Stimulated activated CD4-positive, alpha-beta T cell treated with anti-CD3 and anti-CD28 coated beads, Interleukin-2, amount 100 ng/mL, for 48 hours (primary cell): Measurements from ENCODE around the gene OR2V1.
A peak's percentile ranks its signal among the peaks of the same experiment; 100 is the strongest.
"Not testable (repeated sequence)": the region's sequence is repeated elsewhere in the genome, so short reads cannot be mapped to it uniquely, and the experiment has no call there.

Experiments used
- DNase-seq, 2 donors: peaks; one replicate each; pipeline ENCODE4 v3.0.0-alpha.2; 2020

The OR2V1 gene

DNA sequence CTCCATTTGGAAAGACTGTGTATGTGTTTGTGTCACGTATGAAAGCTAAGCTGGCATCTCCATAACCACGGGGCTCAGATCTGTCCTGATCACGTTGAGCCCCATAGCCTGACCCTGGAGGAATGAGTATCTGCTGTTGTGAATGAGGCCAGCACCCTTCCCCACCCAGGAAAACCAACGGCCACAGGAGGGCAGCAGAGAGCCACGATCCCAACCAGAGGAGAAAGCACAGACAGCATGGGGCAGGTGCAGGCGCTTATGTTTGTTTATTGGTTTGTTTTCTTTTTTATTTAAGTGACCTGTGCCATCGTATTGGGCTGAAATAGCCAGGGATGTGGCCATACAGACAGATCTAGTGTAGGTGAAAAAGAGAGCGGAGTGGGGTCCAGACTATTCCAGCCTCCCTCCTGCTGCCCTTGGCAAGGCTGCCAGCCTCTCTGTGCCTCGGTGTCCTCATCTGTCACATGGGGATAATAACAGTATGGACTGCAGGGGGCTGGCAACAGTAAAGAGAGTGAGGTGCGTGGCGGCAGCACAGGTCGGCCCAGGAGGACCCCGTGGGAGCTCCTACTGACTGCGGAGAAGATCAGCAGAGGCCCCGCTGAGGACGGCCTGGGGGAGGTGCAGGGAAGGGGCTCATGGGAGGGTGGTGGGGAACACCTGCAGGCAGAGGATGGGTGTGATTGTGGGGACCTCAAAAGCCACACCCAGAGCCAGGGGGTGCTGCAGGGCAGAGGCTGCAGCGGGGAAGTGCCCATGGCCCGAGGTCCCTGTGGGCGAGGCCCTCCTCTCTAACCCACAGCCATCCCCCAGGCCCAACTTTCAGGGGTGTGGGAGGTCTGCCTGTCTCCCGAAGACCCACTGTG is 28.6 kb upstream of the OR2V1 start:
- DNase-seq: peak; percentile 95 to 98

DNA sequence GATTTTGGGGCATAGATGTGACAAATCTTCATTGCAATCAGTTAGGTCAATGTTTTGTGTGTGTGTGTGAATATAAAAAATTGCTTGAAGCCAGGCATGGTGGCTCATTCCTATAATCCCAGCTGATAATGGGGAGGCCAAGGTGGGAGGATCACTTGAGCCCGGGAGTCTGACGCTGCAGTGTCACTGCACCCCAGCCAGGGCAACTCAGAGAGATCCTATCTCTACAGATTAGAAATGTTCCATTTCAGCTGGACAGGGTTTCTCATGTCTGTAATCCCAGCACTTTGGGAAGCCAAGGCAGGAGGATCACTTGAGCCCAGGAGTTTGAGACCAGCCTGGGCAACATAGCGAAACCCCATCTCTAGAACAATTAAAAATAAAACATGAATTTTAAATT is 27.9 kb upstream of the OR2V1 start:
- DNase-seq: no peak

DNA sequence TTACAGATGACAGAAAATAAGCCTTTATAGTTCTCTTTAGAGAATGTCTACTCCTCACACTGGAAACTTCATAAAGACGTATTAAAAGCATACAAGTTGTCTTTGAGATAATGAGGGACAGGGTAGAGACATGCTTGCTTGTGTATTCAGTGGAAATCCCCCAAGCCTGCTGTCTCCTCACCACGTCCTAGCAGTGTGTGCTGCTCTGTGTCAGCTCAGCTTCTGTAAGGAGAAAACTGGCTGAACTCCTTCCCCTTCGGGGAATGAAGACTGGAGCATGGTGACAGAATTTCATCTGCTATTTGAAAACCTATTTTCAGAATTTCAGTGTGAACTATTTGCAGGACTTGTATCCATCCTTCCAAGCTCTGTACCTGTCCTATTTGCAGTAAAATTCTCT is 25.8 kb upstream of the OR2V1 start:
- no peak for DNase-seq

DNA sequence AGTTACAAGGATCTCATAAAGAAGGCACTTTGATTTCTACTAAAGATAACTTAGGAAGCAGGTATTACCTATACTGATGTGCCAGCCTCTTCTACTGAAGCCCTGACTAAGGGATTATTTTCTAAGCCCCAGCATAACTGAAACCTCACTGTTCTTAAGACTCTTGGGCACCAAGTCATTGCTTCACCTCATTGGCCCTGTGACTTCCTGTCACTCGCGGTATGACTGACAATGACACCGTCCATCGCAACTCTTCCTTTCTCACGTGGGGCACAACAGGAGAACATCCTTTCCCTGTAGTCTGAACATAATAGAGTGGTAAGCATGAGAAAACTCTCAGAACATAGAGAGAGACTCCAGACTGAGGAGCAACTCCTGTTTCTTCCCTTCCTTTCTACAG is 22.8 kb upstream of the OR2V1 start:
- DNase-seq: no peak

GRCh38 chr5:181152406-181152805 is 21.4 kb upstream of the OR2V1 start:
- no peak for DNase-seq

DNA sequence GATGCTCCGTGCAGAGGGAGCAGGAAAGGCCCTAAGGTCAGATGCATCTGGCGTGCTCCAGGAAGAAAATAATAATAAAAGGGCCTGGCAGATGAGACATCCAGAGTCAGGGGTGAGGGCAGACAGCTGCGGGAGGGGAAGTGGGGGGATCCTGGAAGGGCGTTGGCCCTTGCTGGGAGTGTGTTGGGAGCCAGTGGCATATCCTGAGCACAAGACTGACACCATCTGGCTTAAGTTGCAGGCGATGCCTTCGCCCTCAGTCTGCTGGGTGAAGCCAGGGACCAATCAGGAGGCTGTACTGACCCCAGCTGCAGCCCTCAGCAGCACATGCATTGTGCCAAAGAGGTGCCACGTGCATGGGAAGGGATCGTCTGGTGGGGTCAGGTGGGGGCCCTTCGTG is 20.2 kb upstream of the OR2V1 start:
- no peak for DNase-seq

- no peak for DNase-seq
Measured at GRCh38 chr5:181149806-181150733, 19.1 kb upstream of the OR2V1 start.

GRCh38 chr5:181149355-181149754 is 18.4 kb upstream of the OR2V1 start:
- DNase-seq: no peak

- DNase-seq: not testable (repeated sequence)
Measured at GRCh38 chr5:181146927-181147636, 16.1 kb upstream of the OR2V1 start, which contains the start of gene OR2V2. OR2V2 (plus strand) TSS chr5:181147586; CDS start chr5:181154943, 7,357 bp downstream.

DNA sequence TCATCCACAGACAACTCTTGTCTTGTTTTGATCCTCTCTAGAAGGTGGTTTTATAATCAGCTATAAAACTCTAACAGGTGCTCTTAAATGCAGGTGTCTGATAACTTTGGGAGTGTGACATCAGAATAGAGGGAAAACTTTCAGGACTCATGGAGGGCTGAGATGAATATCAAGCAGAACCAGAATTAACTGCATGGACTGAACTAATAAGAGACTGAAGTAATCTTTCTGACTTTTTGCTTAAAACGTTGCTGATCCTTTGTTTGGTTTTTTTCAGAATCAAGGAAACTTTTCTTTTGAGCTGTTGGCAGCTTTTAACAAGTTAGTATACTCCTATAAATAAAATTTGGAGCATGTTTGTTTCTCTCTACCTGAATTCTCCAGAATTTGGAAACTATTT is 14.2 kb upstream of the OR2V1 start:
- no peak for DNase-seq

GRCh38 chr5:181142054-181142453 is 11.1 kb upstream of the OR2V1 start:
- DNase-seq: no peak

- DNase-seq: no peak
Measured at GRCh38 chr5:181140766-181141165, 9.8 kb upstream of the OR2V1 start.

GRCh38 chr5:181138258-181138657 is 7.3 kb upstream of the OR2V1 start:
- no peak for DNase-seq

- DNase-seq: no peak
Measured at GRCh38 chr5:181136361-181136955, 5.5 kb upstream of the OR2V1 start.

DNA sequence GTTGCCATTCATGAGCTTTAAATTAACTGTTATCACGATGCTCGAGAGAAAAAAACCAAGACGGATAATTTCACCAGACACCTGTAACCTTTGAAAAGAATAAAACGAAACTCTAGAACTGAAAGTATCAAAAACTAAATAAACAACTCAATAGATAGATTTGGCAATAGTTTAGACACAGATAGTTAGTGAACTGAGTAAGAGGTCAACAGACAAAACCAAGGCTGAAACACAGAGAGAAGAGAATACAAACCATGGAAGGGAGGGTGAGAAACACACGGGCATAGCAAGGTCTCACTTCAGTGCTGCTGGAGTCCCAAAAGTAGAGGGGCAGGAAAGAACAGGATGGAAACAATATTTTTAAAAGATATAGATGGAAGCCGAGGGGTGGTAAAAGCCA is 3.3 kb upstream of the OR2V1 start:
- no peak for DNase-seq

DNA sequence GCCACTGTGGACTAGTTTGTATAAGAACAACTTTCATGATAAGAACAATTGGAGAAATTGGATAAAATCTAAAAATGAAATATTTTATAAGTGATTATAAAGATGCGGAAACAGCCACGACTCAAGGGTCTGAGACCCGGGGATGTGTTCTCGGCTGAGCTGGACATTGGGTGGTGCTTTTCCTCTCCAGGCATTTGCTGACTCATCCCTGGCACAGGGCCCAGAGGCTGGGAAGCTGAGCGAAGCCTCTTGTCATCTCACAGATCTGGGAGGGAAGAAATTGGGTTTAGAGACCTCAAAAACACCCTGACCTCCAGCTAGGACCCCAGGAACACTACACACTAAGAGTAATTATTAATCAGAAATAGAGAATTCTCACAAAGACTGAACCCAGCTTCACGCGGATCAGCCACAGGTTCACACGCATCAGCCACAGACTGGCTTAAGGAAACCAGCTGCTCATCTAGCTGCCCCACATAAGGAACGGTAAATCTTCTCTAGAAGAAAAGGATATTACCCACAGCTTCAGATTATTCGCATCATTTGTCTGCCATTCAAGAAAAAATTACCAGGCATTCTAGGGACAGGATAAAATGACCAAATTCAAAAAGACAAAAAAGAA is 2.8 kb upstream of the OR2V1 start:
- no peak for DNase-seq

DNA sequence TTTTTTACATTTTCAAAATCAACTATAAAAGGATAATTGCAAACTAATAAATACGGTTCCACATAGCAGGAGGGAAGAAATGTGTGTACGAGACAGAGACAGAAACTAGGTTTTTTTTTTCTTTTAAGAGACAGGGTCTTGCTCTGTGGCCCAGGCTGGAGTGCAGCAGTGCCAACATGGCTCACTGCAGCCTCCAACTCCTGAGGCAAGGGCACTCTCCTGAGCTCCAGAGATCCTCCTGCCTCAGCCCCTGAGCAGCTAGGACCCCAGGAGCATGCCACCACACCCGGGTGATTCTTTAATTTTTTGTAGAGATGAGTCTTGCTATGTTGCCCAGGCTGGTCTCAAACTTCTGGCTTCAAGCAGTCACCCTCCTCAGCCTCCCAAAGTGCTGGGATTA is 2.1 kb upstream of the OR2V1 start:
- DNase-seq: no peak

DNA sequence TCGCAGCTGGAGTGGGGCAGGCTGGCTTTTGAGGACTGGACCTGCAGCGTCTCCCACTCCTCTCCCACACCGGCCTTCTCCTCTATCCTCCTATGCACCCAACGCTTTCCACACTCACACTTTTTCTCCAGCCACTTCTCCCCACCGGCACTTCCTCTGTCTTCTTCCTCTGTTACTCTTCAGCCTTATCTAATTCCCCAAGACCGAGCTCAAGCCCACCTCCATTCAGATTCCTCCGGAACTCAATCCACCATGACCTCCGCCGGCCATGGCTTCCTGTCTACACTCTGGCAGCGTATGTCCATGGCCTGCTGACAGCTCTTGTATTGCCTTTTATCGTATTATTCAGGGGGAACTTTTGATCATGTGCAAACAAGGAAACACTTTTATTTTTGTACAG is 545 bp upstream of the OR2V1 start:
- DNase-seq: no peak

DNA sequence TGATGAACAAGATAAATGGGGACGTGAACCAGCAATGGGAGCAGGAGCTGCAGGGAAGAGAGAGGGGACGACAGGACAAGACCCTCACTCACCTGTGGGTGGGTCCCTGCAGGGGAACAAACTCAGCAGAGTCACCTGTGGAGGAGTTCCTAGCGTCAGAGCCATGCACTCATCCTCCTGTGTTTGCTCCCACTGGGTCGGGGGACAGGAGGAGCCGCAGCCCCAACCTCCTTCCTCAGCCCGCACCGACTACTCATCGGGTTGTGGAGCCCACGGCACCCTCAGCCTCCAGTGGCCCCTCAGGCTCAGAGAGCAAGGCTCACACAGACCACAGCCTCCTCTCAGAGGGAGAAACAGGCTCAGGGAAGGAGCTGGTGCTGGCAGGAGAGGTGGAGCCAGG is 888 bp downstream of the OR2V1 start:
- DNase-seq: not testable (repeated sequence)

DNA sequence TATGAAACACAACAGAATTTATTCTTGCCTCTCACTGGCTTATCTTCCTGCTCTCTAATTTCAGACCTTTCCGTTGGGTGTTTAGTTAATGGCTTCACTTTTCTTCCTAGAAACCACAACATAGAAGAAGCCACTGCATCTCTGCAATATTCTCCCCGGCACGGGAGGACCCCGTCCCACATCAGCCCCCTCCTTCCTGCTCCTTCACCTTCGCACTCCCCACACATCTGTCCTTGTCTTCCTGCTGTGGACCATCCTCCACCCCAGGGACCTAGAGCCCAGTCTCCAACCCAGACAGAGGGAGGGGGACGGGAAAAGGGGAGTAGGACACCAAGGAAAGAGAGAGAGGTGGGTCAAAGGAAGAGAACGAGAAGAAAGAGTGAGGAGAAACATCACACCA is 1.4 kb downstream of the OR2V1 start:
- DNase-seq: no peak

GRCh38 chr5:181127907-181128626 is 2.9 kb downstream of the OR2V1 start:
- no peak for DNase-seq

DNA sequence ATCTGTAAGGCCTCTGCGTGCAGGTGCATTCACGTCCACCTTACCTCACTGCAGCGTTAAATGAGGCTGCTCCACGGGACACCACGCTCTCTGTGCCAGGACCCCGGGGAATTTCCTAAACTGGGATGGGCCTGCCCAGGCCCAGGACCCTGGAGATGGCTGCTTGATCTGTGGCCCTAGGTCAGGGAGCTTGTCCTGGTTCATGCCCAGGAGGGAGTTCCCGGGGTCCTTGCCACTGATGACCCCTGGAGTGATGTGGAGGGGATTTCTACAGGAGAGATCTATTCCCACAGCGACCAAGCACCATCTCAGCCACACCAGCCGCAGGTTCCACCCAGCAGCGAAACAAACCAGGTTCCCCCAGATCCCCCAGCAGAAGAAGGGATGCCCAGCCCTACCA is 3.5 kb downstream of the OR2V1 start:
- DNase-seq: no peak
